Measurements from ENCODE around the gene TRH. TPM values are rescaled to one million over a fixed set of nuclear protein-coding genes. Genes with fewer than 3 reads are reported as not detected.
"Not testable (repeated sequence)": the region's sequence is repeated elsewhere in the genome, so short reads cannot be mapped to it uniquely, and the experiment has no call there.

Gene TRH
- total and polyA plus RNA-seq, 2 of the 8 experiments (the other 6 are each of a cell fraction or from before 2014, with no cell fraction given) = not detected

GRCh38 chr3:130013246-130013645 is 38.7 kb downstream of the TRH start:
- H3K18ac ChIP-seq (ENCODE audit: extremely low read depth, low read length); H4K8ac ChIP-seq (ENCODE audit: extremely low read depth, insufficient read depth, low read length); DNase-seq (ENCODE audit: low read depth in 1 of 2, low spot score in 2 of 2); H3K23ac ChIP-seq (ENCODE audit: insufficient read length); H4K20me1 ChIP-seq (replicated peaks in 1 of 2; ENCODE audit: control insufficient read depth in 1 of 2, insufficient read depth in 2 of 2, low read length in 2 of 2); H3K9ac ChIP-seq (replicated peaks in 1 of 4; ENCODE audit: extremely low read depth in 1 of 4, low read depth in 3 of 4, low read length in 3 of 4); H2BK5ac ChIP-seq (ENCODE audit: low read depth, low read length); H3K23me2 ChIP-seq (ENCODE audit: low read depth, low read length); H3K9me3 ChIP-seq (ENCODE audit: insufficient read depth in 2 of 2, low read depth in 1 of 2, low read length in 1 of 2); H3K4me3 ChIP-seq (ENCODE audit: extremely low read depth in 1 of 4, insufficient read depth in 2 of 4, low read depth in 3 of 4, low read length in 4 of 4); FAIRE-seq; H3K14ac ChIP-seq (ENCODE audit: insufficient read length); H3K4me2 ChIP-seq (ENCODE audit: insufficient read depth in 1 of 2, low read depth in 2 of 2, low read length in 2 of 2); H2AFZ ChIP-seq (ENCODE audit: low read length); H2BK12ac ChIP-seq (ENCODE audit: low read depth, low read length); H2BK15ac ChIP-seq (ENCODE audit: low read length); H2BK20ac ChIP-seq (ENCODE audit: low read length); H4K91ac ChIP-seq (replicated peaks; ENCODE audit: insufficient read length, low read length); H3K79me1 ChIP-seq (ENCODE audit: low read depth, low read length); POLR2A ChIA-PET (ENCODE audit: partially characterized antibody); H3K4me1 ChIP-seq (replicated peaks in 1 of 4; ENCODE audit: control insufficient read depth in 3 of 4, insufficient read depth in 4 of 4, low read length in 3 of 4); H2BK120ac ChIP-seq (replicated peaks; ENCODE audit: low read depth, low read length); H3K27ac ChIP-seq (ENCODE audit: low read depth, low read length); H2AK5ac ChIP-seq (ENCODE audit: low read depth, low read length); H3K79me2 ChIP-seq (ENCODE audit: control insufficient read depth in 1 of 2, insufficient read depth in 2 of 2, low read length in 2 of 2); H3K56ac ChIP-seq (replicated peaks; ENCODE audit: insufficient read length, low read depth, low read length); H3K36me3 ChIP-seq (ENCODE audit: control insufficient read depth in 2 of 4, insufficient read depth in 4 of 4, low read length in 3 of 4); H3K4ac ChIP-seq (replicated peaks; ENCODE audit: insufficient read length, low read depth, low read length); H4K5ac ChIP-seq (ENCODE audit: insufficient read length, low read depth, low read length); H3K27me3 ChIP-seq (replicated peaks in 1 of 4; ENCODE audit: control insufficient read depth in 3 of 4, extremely low read depth in 1 of 4, insufficient read depth in 3 of 4, low read length in 3 of 4): not testable (repeated sequence)
- WGBS, 2 experiments (ENCODE audit: extremely low coverage in 1 of 2, insufficient coverage in 1 of 2, insufficient read length in 1 of 2, insufficient replicate concordance in 2 of 2, low coverage in 1 of 2, low lambda C conversion rate in 2 of 2, missing lambda C conversion rate in 1 of 2) = 96% methylated on average over 13 of the region's 21 CpGs; no CpG with 5 or more reads in 1 of the 2 experiments
- CTCF ChIA-PET (ENCODE audit: partially characterized antibody) = interaction anchor here (1.2 to 4.7 kb wide), 2 partner anchors 70 to 71 kb away, joined by 4 to 16 read pairs; no protein-coding TSS in a partner anchor

Measured in H1 (cell line).